ENCODE data around the gene TEX261.

Gene TEX261

GRCh38 chr2:70981866-70982810 lies 12.5 kb downstream of the TEX261 start:
- DNase-seq (ENCODE audit: low read depth), result no peak

DNA sequence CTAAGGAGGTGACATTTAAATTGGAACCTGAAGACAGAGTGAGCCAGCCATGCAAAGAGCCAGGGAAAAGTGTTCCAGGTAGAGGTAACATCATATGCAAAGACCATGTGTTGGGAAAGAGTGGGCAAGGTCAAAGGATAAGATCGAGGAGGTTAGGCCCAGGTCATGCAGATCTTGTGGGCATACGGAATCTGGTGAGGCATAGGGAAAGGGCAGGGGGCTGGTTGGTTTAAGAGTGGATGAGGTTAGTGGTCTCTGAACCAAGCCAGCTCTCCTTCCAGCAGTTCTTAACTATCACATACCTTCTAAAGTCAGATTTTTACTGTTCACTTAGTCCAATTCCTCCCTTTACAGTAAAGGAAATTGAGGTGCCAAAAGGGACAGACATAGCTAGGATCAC lies 13.3 kb downstream of the TEX261 start:
- no peak for DNase-seq (ENCODE audit: low read depth)

- no peak for DNase-seq (ENCODE audit: low read depth)
Observed at GRCh38 chr2:70979626-70980025, 15.0 kb downstream of the TEX261 start.

DNA sequence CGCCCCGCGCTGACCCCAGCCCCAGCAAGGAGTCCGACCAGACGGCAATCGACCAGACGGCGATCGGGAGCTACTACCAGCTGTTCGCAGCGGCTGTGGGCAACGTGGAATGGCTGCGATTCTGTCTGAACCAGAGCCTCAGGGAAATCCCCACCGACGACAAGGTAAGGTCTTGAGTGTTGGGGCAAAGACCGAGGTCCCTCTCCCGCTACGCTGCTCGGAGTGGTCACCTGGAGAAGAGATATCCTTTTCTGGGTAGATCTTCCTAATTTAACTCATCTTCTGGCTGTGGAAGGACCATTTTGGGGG lies 15.5 kb downstream of the TEX261 start:
- no peak for DNase-seq (ENCODE audit: low read depth)

GRCh38 chr2:70978341-70979179 lies 16.1 kb downstream of the TEX261 start, which contains the start of gene ANKRD53:
ANKRD53 (plus strand) TSS chr2:70978630; CDS start chr2:70978646, 16 bp downstream.
- DNase-seq (ENCODE audit: low read depth), result peak; percentile 32

- peak; percentile 82 for DNase-seq (ENCODE audit: low read depth)
Observed at GRCh38 chr2:70977605-70978205, 17.0 kb downstream of the TEX261 start.

GRCh38 chr2:70975237-70975636 lies 19.4 kb downstream of the TEX261 start:
- DNase-seq (ENCODE audit: low read depth), result no peak

DNA sequence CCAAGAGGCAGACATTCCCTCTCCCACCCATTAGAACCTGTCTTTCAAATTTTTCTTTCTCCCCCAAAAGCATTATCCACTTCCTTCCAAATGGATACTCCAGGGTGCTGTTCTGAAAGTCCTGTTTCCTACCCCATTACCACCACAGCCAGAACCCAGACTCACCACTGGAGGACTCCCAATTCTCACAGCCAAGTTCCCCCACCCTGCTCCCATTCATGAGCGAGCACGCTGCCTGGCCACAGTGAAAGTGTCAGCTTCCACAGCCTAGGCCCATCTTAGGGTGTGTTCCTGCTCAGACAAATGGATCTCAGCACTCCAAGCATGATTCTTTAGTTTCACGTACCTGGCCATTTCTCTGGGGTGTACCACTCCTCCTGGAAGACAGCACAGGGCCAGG lies 20.1 kb downstream of the TEX261 start:
- DNase-seq (ENCODE audit: low read depth), result no peak

DNA sequence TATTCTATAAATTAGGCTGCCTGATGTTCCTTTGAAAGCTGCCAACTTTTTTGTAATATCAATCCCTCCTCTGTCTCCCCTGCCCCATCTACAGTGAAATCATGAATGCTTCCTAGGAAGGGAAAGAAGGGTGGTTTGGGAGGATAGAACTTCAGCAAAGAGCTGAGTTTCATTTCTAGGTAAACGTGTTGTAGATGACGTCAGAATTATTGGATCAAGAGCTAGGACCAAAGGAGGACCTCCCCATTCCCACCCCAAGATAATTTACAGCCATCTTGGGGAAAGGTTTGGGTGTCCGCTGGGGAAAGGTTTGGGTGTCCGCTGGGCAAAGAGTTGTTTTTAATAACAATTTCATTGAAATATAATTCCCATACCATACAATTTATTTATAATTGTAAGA lies 27.5 kb downstream of the TEX261 start:
- no peak for DNase-seq (ENCODE audit: low read depth)

DNA sequence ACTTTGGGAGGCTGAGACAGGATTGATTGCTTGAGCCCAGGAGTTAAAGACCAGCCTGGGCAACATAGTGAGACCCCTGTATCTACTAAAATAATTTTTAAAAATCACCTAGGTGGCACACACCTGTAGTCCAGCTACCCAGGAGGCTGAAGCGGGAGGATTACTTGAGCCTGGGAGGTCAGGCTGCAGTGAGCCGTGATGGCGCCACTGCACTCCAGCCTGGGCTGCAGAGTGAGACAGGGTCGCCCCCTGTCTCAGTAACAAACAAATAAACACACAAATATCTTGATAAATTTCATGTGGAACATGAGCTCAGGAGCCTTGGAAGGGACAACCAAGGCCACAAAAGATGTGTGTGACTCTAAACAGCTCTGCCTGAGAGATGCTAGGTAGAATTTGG lies 28.0 kb downstream of the TEX261 start:
- no peak for DNase-seq (ENCODE audit: low read depth)

DNA sequence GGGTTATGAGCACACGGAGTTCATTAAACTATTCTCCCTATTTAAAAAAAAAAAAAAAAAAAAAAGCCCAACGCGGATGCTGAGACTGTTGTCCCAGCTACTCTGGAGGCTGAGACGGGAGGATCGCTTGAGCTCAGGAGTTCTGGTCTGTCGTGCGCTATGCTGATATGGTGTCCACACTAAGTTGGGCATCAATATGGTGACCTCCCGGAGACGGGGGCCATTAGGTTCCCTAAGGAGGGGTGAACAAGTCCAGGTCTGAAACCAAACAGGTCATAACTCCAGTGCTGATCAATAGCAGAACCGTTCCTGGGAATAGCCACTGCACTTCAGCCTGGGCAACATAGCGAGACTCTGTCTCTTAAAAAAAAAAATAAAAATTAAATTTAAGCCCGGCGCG lies 29.2 kb downstream of the TEX261 start:
- DNase-seq (ENCODE audit: low read depth), result no peak

- peak; percentile 67 for DNase-seq (ENCODE audit: low read depth)
Observed at GRCh38 chr2:70964596-70965386, 29.9 kb downstream of the TEX261 start.

GRCh38 chr2:70964133-70964532 lies 30.5 kb downstream of the TEX261 start:
- no peak for DNase-seq (ENCODE audit: low read depth)

DNA sequence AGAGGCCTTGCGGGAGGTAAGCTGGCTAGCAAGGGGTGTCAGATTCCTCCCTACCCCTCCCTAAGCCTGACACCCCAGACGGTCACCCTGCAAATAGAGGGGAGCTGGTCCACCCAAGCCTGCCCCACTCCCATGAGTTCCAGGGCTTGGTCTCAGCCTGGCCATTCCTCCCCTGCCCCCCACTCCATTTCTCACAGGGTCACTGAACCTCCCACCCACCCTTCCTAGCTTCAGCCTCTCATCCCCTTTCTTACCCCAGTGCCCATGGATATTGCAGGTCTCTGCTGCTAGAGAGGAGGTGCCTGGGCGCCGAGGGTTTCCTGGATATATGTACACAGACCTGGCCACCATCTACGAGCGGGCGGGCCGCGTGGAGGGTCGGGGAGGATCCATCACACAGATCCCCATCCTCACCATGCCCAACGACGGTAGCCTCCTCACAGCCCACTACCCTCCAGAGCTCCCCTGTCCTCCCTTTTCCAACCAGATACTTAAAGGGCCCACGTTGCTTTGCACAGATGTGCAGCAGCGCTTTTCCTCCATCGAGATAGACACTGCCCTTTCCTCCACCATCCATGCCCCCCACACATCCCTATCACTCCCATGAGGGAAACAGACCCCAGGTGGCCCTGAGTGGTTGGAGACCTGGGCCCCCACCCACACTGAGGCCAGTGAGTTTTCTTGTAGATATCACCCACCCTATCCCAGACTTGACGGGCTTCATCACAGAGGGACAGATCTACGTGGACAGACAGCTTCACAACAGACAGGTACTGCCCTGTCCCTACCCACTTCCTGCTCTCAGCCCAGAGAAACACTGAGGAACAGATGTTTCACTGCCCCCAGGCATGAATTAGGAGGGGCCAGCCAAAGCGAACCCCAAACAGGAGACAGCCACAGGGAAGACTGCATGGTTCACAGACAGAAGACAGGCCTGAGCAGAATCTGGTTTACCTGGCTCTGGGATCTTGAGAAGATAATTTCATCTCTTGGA lies 31.5 kb downstream of the TEX261 start:
- no peak for DNase-seq (ENCODE audit: low read depth)

DNA sequence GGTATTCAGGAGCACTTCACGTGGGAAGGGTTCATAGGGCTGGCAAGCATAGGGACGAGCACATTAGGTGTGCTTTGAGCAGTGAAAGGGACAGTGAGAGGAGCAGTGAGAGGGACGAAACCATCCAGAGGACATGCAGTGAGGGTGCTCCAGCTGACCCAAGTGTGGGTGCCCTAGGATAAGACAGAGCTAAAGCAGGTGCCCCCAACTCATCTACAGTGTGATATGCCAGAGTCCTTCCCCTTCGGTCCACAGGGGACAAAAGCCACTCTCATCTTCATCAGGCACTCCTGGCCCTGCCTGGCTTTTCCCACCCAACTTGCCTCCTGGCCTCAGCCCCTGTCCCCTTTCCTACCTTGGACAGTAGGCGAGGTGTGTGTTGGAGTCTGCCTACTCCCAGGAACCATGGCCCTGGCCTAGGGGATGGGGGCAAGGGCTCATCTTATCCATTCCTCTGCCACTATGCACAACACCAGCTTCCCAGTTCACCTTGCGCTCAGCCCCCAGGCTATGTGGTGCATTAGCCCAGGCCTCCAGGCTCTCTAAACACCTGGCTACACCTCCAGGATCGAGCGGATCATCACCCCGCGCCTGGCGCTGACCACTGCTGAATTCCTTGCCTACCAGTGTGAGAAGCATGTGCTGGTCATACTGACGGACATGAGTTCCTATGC lies 32.3 kb downstream of the TEX261 start:
- DNase-seq (ENCODE audit: low read depth), result no peak

DNA sequence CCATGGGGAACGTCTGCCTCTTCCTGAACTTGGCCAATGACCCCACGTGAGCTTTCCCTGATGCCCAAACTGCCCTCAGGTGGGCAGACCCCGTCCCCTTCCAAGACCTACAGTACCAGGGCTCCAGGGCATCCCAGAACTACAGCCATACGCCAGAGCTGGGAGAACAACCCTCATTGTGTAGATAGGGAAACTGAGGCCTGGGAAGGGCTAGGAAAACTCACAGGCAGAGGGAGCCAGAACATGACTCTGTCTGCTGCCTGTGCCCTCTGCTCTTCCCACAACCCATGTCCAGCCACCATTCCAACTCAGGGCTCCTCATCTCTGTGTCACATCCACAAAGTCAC lies 33.1 kb downstream of the TEX261 start:
- DNase-seq (ENCODE audit: low read depth), result no peak

DNA sequence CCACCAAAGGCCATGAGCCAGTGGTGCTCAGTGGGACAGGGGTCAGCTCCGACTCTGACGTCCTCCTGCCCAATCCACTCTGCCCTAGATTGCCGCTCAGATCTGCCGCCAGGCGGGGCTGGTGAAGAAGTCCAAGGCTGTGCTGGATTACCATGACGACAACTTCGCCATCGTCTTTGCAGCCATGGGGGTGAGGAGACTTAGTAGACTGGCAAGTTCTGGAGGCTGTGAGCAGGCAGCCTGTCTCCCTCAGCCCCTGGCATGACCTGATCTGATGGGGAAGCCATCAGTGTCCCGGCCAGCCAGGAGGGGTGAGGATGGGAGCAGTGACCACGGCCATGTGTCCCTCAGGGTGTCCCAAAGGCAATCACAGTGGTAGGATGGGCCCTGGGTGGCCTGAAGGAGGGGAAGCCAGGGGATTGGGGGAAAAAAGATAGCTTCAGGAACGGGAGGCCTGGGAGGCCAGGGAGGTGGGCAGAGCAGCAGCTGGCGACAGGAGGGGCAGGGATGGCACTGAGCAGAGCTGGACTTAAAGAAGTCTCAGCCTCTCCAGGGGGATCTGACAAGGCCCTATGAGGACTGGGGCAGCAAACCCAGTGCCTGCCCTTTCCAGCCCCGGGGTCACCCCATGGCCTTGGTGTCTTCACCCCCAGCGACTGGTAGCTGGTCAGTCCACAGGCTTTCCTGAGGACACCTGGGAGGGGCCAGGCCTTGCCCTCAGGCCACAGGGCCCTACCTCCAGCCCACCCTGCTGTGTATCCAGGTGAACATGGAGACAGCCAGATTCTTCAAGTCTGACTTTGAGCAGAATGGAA lies 33.6 kb downstream of the TEX261 start:
- DNase-seq (ENCODE audit: low read depth), result no peak

GRCh38 chr2:70959851-70960832 lies 34.5 kb downstream of the TEX261 start:
- DNase-seq (ENCODE audit: low read depth), result no peak

Data from EH (cell line).